CD4-positive, alpha-beta T cell treated with Interleukin-21 for 1 hour (primary cell): Measurements from ENCODE around the gene RNASE4.
"Not testable (repeated sequence)": the region's sequence is repeated elsewhere in the genome, so short reads cannot be mapped to it uniquely, and the experiment has no call there.

Source experiments
- DNase-seq: peaks from one replicate; pipeline ENCODE4 v3.0.0-alpha.2; 2020

Gene RNASE4

GRCh38 chr14:20700965-20701364 is 16.6 kb downstream of the RNASE4 start:
- DNase-seq, result not testable (repeated sequence)

- no peak for DNase-seq
These were observed 22.4 kb downstream of the RNASE4 start for GRCh38 chr14:20706657-20707355.

- DNase-seq, result no peak
These were observed 23.3 kb downstream of the RNASE4 start for GRCh38 chr14:20707622-20708021.

GRCh38 chr14:20711261-20711660 is 26.9 kb downstream of the RNASE4 start:
- DNase-seq, result no peak

GRCh38 chr14:20711685-20712084 is 27.3 kb downstream of the RNASE4 start:
- no peak for DNase-seq

- DNase-seq, result no peak
These were observed 28.5 kb downstream of the RNASE4 start for GRCh38 chr14:20712904-20713303.

- DNase-seq, result no peak
These were observed 30.4 kb downstream of the RNASE4 start for GRCh38 chr14:20714593-20715250.

- no peak for DNase-seq
These were observed 35.4 kb downstream of the RNASE4 start for GRCh38 chr14:20719777-20720176.

- no peak for DNase-seq
These were observed 36.4 kb downstream of the RNASE4 start for GRCh38 chr14:20720741-20721140.

- no peak for DNase-seq
These were observed 37.7 kb downstream of the RNASE4 start for GRCh38 chr14:20722016-20722415.

- no peak for DNase-seq
These were observed 39.1 kb downstream of the RNASE4 start for GRCh38 chr14:20723488-20723887.

GRCh38 chr14:20726121-20726520 is 41.8 kb downstream of the RNASE4 start:
- DNase-seq, result not testable (repeated sequence)

- DNase-seq, result no peak
These were observed 42.2 kb downstream of the RNASE4 start for GRCh38 chr14:20726531-20726930.

GRCh38 chr14:20730891-20731290 is 46.5 kb downstream of the RNASE4 start:
- no peak for DNase-seq

- DNase-seq, result no peak
These were observed 48.1 kb downstream of the RNASE4 start for GRCh38 chr14:20732477-20732876.

GRCh38 chr14:20732979-20733635 is 48.7 kb downstream of the RNASE4 start:
- DNase-seq, result no peak

- no peak for DNase-seq
These were observed 49.5 kb downstream of the RNASE4 start for GRCh38 chr14:20733684-20734429.

GRCh38 chr14:20734430-20734806 is 50.1 kb downstream of the RNASE4 start:
- no peak for DNase-seq

GRCh38 chr14:20738292-20738691 is 53.9 kb downstream of the RNASE4 start:
- DNase-seq, result not testable (repeated sequence)

- DNase-seq, result no peak
These were observed 57.8 kb downstream of the RNASE4 start for GRCh38 chr14:20742132-20742531.

GRCh38 chr14:20743556-20743955 is 59.2 kb downstream of the RNASE4 start:
- DNase-seq, result no peak

GRCh38 chr14:20745571-20746358 is 61.4 kb downstream of the RNASE4 start, which contains the start of gene EDDM3A:
TSS of gene EDDM3A (plus strand) at chr14:20745887. CDS start at chr14:20747581, 1,694 bp downstream.
- DNase-seq, result no peak
